Heart left ventricle (tissue), 13 donors: ENCODE results near the gene CRTC2.

Source experiments
- POLR2A ChIP-seq, 2 donors: fragments of 450-650 bp; IDR thresholded peaks; one replicate each; pipeline ENCODE4 v1.6.1; 2017; ENCODE audit warnings: antibody characterized with exemption in 2 of 2, mild to moderate bottlenecking in 2 of 2, moderate library complexity in 2 of 2
- TF ChIP-seq, protein P1 (sequence below), 12 donors: fragments of 200-600 bp; sonication (generic) in 4 of 12; IDR thresholded peaks; one replicate each; pipeline versions ENCODE4 v1.5.0 to v1.8.0; 2018 to 2022; ENCODE audit warnings: antibody characterized with exemption in 12 of 12, mild to moderate bottlenecking in 5 of 12
- donor health status: ischemic (EF 13 %, LVEDD 7.1; RV severe dilation, severe dysfunction).
- donor health status: DM: no; HTN: yes; CAD: no.
- donor health status: DM: no; HTN: no; CAD: no.
- donor health status: ischemic (EF 25% LVEDD 6.9; RV normal size, moderate dysfunction).
- donor health status: ischemic (EF 25% LVEDD 5.7; RV mildly dilated, moderate dysfunction).
- donor health status: ischemic (EF 35%, LVEDD 5.7; RV mildly dilated, moderate dysfunction).
- donor health status: nonischemic (EF 11% LVEDD 7.7; RV severe dilation, severe dysfunction).
- donor health status: DM: yes; HTN: yes; CAD: no.
- donor health status: PGD.
- donor health status: ischemic (EF 29% LVEDD 5.4; RV normal size, mild dysfunction).
- donor health status: nonischemic (EF 23%, LVEDD 6.1; RV moderate dilation, normal function).

DNA sequence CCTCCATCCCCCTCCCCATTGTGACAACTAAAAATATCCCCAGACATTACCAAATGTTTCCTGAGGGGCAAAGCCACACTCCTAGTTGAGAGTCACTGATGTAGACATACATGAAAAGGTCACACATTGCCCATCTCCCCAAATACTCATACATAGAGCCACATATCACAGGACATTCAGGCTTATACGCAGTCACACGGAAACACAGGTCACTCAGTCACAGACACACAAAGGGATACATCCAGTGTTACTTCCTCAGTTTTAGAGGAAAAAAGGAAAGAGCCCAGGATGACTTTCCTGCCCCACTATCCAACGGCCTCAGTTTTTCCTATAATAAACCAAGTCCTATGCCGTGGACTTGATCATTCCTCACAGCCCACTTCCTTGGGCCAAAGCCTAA lies 3.0 kb upstream of the CRTC2 start:
- TF ChIP-seq, protein P1, sequence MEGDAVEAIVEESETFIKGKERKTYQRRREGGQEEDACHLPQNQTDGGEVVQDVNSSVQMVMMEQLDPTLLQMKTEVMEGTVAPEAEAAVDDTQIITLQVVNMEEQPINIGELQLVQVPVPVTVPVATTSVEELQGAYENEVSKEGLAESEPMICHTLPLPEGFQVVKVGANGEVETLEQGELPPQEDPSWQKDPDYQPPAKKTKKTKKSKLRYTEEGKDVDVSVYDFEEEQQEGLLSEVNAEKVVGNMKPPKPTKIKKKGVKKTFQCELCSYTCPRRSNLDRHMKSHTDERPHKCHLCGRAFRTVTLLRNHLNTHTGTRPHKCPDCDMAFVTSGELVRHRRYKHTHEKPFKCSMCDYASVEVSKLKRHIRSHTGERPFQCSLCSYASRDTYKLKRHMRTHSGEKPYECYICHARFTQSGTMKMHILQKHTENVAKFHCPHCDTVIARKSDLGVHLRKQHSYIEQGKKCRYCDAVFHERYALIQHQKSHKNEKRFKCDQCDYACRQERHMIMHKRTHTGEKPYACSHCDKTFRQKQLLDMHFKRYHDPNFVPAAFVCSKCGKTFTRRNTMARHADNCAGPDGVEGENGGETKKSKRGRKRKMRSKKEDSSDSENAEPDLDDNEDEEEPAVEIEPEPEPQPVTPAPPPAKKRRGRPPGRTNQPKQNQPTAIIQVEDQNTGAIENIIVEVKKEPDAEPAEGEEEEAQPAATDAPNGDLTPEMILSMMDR (IDR thresholded peaks at IDR 0.05), result no peak
- no peak for TF ChIP-seq POLR2A (IDR thresholded peaks at IDR 0.05)
